GM12874 (cell line): ENCODE measurements around the gene PLPP4.
A peak's percentile ranks its signal among the peaks of the same experiment; 100 is the strongest.

Source experiments
- TF ChIP-seq, protein P1 (sequence below): IDR thresholded peaks from 2 replicates; pipeline ENCODE4 v1.5.1; 2011; ENCODE audit warnings: low read depth, mild to moderate bottlenecking, control low read depth, low read length, moderate library complexity; ENCODE audit not compliant: insufficient read depth

Gene PLPP4

DNA sequence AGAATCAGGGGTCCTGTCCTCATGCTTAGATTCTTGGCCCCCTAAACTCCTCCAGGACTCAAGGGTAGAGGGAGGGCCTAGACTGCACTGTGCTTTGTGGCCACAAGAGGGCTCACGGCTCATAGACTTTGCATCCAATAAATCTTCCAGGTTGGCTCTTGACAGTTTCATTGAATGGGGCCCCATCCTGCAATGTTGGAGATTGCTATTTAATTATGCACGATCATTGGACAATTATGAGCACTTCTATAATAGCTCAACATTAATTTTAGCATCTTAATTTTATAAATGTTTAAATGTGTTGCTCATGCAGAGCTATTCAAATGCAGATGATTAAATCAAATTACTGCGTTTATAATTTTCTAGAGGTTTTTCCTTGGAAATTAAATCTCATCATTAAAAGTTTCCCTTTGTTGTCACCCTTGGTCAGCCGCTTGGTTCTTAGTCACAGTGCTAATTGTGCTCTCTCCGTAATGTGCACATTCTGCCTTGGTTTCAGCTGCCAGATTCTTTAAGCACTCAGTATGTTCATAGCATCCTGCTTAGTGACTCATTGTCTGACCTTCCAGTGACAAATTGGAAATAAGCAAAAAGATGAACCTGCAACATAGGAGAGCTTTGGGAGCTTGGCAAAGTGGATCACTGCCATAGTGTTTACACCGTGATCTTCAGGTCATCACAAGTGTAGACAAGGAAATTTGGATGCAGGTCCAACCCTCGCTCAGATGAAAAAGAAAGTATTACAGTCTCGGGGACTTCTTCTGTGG lies 33.4 kb upstream of the PLPP4 start:
- TF ChIP-seq, protein P1, sequence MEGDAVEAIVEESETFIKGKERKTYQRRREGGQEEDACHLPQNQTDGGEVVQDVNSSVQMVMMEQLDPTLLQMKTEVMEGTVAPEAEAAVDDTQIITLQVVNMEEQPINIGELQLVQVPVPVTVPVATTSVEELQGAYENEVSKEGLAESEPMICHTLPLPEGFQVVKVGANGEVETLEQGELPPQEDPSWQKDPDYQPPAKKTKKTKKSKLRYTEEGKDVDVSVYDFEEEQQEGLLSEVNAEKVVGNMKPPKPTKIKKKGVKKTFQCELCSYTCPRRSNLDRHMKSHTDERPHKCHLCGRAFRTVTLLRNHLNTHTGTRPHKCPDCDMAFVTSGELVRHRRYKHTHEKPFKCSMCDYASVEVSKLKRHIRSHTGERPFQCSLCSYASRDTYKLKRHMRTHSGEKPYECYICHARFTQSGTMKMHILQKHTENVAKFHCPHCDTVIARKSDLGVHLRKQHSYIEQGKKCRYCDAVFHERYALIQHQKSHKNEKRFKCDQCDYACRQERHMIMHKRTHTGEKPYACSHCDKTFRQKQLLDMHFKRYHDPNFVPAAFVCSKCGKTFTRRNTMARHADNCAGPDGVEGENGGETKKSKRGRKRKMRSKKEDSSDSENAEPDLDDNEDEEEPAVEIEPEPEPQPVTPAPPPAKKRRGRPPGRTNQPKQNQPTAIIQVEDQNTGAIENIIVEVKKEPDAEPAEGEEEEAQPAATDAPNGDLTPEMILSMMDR, result peak; percentile 92

DNA sequence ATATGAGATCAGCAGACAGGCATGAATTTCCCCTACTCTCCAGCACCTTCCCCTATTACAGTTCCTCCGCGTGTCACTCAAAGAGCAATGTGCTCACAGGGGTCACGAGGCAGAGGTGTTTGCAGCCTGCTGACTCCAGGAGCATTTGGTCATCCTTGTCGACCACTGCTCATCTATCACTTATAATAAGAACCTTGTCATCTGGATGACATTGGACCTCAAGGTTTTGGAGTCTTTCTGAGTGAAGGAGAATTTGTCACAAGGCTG lies 32.9 kb upstream of the PLPP4 start:
- TF ChIP-seq, protein P1, result no peak

DNA sequence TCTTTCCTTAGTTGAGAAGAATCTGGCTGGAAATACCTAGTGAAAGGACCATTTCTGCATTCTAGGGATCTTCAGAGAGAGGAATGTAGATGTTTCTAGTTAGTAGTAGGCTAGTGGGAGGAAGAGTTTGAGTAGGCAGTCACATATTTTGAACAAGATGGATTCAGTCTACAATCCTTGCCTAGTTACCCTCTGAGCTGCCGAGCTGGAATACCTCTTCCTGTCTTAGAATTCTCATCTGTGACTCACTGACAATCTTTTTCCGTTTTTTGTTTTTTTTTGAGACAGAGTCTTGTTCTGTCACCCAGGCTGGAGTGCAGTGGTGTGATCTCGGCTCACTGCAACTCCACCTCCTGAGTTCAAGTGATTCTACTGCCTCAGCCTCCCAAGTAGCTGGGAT lies 30.7 kb upstream of the PLPP4 start:
- TF ChIP-seq, protein P1, result no peak

DNA sequence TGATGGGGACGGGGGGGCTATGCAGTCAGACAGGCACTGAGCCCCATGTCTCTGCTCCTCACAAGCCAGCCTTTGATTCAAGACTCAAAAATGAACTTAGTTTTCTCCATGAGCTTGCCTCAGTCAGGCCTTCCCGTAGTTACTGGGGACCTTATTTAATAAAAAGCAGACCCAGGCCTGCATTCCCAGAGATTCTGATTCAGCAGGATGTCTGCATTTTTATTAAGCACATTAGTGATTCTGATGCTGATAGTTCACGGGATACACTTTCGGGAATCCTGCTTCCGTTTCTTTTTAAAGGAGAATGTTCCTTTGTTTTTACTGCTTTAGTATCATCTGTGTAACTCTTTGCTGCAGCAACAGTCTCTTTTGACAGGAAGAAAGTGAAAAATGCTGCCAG lies 28.3 kb upstream of the PLPP4 start:
- TF ChIP-seq, protein P1, result no peak

DNA sequence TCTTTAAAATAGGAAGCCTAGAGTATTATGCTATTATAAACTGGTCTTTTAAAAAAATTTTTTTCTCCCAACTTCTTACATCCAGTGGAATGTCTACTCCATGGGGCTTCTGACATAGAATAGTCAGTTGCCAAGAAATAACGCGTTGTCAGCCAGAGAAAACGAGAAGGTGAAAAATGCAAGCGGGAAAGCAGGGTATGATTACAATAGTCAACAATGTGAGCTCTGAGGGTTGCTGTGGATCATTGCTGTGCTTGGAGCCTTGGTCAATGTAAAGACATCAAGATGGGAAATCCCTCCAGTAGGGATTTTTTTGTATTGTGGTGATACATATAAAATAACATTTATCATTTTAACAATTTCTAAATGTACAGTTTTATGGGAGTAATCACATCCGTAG lies 27.6 kb upstream of the PLPP4 start:
- TF ChIP-seq, protein P1, result no peak

DNA sequence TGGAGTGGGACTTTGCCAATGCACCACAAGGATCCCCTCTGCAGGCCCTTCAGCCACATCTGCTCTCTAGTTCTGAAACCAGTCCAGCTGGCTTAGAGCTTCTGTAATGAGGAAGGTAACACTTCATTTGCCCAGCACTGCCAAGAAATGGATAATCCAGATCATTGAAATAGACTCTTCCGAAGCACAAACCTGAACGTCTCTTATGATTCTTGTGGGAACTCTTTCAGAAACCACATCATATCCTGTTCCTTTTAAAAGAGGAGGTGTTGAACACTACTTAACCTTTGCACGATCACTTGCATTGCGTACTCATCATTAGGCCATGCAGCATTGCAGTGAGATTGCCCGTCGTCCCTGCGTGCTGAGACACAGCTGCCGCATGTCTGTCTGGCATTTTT lies 25.8 kb upstream of the PLPP4 start:
- TF ChIP-seq, protein P1, result no peak

DNA sequence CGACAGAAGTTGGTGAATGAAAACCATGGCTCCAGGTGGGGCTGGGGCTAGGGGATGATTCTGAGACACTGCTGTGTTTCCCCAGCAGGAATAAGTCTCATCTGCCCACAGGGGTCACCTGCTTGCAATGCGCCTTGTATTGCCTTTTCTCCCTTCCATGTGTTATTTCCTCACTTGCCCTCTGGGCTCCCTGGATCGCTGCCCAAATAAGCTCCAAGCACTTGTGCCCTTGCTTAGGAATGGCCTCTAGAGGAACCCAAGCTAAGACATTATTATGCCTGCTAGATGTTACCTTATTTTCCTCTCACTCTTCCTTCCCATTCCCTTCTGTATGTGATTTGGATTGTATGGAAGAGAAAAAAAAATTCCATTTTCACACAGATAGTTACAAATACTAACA lies 24.8 kb upstream of the PLPP4 start:
- TF ChIP-seq, protein P1, result no peak
